ELF-1 (cell line): ENCODE results near the gene ENOX1.

ENCODE experiments used
- DNase-seq: peaks from one replicate; pipeline ENCODE4 v3.0.0-alpha.2; 2016; ENCODE audit warnings: low read depth, low spot score

The ENOX1 gene

DNA sequence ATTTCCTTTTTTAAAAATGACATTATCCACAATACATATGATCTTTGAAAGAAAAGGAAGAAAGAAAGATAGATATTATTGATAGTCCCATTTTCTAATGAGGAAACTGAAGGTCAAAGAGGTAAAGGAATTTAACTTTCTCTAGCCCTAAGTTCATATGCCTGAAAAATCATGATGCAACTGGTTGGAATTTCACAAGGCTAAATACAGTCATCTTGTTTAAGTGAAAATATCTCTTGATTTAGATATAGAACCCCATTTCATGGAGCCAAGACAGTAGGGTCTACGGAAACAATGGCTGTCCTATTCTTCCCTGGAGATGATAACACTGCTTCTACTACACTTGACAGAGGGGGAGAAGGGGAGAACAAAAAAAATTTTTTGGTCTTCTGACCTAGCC lies 397.2 kb downstream of the ENOX1 start:
- DNase-seq: no peak

DNA sequence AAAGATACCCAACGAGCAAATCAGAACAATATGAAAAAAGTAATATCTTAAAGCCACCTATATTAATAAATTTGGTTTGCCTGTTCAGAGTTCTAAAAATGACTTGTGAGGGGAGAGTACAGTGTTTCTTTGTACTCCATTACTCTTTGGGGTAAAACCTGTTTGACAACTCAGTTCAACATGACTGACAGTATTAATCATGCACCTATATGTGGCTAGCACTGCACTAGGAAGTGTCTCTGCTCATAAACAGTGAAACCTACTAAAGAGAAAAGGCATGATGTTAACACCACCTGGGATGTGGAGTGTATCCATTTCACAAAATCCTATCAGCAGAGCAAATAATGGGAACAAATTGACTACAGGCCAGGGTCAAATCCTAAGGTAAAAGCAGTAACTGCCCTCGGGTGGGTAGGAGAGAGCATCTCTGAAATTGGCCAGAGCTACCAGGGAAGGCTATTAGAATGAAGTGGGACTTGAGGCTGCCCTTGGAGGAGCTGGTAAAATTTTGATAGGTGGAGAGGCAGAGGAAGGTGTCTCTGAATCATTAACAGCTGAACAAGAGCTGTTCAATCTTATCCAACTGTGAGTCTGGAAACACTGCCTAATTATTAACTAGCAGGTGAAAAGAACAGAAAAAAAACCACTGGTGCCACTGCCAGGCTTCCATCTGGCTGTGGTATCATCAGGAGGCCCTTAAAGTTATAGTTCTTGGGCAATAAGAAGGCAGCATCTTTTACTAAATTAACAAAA lies 398.3 kb downstream of the ENOX1 start:
- DNase-seq: no peak

DNA sequence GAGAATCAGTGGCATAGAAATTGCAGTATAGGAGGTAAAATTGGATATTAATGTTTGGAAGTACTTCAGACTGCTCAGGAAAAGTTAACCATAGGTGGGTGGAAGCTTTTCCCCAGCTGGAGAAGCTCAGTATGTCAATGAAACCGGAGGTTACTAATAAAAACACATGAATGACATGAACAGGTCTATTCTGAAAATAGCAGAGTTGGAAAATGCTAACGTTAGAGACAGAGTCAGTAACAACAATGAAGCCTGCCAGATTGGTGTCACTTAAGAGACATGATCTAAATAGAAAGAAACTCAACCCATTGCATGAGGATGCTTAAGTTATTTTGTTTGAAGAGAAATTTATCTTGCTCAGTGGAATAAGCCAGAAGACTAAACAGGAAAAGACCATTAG lies 398.9 kb downstream of the ENOX1 start:
- DNase-seq: no peak

GRCh38 chr13:43383498-43384165 lies 403.1 kb downstream of the ENOX1 start:
- no peak for DNase-seq

- DNase-seq: no peak
These were observed 407.0 kb downstream of the ENOX1 start for GRCh38 chr13:43379738-43380137.

DNA sequence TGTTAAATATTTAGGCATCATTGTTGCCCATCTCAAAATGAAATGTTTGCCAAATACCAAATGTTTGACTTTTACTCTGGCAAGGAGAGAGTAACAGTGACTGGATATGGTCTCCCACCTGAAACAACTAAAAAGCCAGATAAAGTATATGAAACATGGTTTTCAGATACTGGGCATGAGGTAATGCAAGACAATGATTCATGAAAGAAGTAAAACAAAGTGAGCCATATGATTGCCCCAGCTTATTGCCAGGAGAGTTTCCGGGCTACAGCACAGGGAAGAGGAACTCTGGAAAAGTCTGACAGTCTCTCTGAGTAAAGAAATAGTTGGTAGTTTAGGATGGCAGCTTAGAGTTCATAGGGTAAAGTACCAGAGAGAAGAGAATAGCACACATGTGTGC lies 408.8 kb downstream of the ENOX1 start:
- DNase-seq: no peak

GRCh38 chr13:43377149-43377548 lies 409.6 kb downstream of the ENOX1 start:
- DNase-seq: no peak

DNA sequence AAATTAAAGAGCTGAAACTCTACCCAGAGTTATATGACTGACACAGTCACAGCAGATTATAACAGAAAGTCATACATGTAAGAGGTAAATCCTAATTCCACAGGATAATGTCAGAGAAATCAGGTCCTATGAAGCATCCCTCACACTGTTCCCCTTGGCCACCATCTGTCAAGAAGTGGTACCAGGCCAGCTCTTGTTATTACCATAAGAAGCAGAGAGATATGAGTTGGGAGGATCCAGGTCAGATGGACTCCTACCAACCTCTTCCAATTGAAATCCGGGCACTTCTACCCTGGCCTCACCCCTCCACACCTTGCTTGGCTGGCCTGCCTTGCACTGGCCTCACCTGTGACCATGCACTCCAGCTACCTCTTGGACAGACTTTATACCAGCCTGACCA lies 410.2 kb downstream of the ENOX1 start:
- no peak for DNase-seq

DNA sequence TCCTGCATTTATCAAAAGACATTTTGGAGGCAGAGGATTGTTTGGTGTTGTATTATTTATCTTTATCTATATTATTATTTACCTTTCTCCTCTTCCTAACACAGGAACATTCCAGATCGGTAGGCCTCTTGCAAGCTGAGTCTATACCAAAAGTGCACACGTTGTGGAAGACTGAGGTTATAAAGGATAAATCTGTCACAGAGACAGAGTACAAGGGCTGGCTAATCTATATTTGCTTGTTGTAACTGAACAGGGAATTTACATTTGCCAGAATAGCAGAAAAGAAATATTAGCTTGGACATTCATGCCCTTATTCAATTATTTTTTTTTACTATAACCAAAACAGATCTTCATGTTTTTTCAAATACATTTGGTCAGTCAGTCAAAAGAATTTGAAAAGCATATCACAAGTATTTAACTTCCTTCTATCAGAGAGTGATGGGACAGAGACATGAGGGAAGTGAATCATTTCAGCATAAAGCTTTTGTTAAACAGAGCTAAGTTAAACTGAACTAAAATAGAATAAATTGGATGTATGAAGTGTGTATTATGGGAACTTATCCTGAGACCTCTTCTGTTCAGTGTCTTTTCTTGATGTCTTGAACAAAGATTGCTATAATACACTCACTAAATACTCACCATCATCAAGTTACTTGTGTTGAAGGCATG lies 410.8 kb downstream of the ENOX1 start:
- DNase-seq: no peak

DNA sequence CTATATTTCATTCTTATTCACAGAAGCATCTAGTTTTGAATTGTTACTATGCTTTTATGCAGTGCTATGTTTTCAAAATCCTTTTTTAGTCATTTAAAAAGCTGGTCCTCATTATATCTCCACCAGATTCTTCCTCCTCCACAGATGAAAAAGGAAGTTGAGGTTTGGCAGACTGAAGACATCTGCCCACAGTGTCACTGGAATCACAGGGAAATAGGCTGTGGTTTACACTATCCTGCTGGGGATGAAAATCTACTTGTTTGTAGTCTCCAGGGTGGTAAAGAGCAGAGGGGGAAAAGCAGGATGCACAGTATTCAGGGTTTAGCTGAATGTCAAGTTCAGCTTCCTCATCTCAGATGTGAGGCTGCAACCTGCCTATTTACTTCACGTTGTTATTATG lies 412.2 kb downstream of the ENOX1 start:
- DNase-seq: no peak

DNA sequence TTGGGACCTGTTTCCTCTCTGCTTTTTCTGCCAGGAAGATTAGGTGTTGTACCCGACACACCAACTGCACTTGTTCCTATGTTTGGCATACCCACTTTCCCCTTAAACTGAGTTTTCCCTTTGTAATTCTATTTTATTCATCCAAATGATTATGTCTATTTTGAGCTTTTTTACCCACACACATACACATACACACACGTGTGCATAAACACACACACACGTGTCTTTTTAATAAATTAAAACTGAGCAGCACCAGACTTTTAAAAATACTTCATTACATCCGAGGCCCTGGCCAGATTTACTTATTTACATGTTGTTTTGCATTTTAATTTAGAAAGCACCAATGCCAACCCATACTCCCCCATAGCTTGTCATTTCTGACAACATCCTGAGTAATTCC lies 413.4 kb downstream of the ENOX1 start:
- no peak for DNase-seq

DNA sequence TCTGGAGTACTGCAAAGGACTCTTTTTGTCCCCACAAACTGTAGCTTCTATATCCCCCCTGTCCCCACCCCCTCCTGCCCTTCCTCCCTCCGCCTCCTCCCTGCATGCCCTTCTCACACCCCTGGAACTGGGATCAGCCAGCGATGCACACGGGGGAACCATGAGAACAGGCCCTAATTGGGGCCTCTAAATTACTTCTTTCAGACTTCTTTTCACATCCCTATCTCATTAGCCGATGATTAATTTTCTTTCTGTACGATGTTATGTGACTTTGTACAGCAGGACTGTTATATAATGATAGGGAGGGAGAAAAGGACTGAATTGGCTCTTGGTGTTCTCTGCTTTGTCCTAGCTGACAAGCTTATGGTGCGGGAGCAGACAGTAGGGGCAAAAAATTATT lies 415.9 kb downstream of the ENOX1 start:
- DNase-seq: no peak

- no peak for DNase-seq
These were observed 417.5 kb downstream of the ENOX1 start for GRCh38 chr13:43369319-43369718.

DNA sequence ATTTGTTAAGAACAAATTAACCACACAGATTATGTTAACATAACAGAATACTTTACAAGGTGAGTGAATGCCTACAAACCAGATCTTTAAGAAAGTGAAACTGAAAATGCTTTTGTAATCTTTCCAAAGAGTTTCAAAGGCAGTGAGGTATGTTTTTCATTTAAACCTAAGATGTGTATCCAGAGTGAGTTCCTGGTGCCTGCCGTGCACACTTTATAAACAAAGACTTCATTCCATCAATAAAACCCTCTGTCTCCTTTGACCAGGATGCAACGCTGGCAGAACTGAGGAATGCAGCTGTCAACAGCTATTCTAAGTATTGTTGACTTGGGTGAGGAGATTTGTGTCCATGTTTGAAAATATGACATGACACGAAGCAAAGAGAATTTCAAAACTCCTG lies 418.8 kb downstream of the ENOX1 start:
- DNase-seq: no peak

DNA sequence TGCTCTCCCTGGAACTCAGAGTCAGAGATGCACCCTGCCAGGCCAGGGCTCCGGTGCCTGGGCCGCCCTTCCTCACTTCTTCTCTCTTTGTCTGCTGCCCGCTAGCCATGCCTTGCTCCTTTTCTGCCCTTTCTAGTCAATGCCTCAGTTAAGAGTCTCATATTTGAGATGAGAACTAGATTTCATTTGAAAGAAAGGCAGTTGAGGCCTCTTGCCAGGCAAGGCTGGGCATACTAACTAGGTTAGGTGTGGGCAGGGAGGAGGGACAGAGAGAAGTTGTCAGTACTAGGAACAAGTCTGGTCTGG lies 421.8 kb downstream of the ENOX1 start:
- no peak for DNase-seq

DNA sequence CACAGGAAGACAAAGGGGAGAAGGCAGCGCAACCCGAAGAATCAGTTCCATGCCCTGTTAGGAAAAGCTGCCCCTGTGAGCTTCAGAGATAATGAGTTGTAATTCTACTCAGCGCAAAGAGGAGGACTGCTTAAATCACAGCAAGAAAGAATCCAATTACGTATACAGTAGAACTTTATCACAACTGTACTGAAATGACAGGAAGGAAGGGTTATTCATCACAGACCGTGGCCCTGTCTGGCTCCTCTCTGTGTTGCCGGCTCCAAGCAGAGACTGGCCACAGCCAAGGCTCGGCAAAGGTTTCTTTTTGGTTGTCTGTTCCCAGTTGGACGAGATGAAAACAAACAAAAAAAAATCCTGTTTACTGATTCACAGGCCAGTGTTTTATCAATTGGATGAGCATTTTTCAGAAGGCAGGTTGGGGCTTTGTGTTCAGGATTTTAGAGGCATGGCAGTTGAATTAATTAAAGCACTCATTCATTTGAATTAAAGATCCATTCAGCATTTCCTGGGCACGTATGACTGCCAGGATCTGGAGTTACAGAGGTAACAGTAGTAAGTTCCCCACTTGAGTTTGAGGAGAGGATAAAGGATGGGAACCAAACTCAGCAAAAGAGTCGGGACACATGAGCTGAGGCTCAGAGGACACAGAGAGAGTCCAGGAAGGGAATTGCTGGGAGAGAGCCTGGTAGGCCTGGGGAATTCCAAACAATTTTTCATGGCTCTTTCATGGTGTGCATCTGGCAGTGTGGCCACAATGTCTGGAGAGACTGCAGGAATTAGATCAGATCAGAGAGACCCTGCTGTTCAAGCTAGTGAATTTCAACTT lies 422.3 kb downstream of the ENOX1 start:
- peak; percentile 34 for DNase-seq

GRCh38 chr13:43363156-43363953 lies 423.4 kb downstream of the ENOX1 start:
- no peak for DNase-seq

- DNase-seq: no peak
These were observed 424.2 kb downstream of the ENOX1 start for GRCh38 chr13:43362556-43362955.

DNA sequence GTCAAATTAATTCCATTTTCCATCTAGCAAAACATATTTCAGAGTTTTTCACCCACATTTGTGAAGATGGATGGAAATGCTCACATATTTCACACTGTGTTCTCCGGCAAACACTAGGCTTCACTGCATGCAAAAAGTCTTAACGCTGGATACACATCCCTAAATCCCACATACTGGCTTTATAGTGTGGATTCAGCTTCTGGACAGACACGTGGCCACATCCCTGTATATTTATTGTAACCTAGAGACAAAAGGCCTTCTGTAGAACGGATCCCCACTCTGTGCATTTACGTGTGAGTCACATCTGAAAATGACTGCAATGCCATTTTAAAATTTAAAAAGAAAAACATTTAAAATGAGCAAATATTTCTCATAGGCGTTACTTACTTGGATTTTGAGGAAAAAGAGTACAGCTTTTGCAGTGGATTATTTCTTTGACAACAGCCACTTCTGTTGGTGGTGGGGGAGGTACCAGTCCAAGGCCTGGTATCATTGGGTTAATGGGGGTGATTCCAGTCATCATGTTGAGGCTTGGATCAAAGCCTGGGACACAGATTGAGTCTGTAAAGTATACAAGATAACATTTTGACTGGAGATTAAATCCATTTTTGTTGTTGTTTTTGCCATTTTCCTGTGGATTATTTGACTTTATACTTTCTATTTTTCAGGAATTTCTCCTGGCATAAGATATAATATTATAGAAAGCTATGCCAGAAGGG lies 425.7 kb downstream of the ENOX1 start:
- DNase-seq: no peak

- no peak for DNase-seq
These were observed 426.6 kb downstream of the ENOX1 start for GRCh38 chr13:43360171-43360570.

DNA sequence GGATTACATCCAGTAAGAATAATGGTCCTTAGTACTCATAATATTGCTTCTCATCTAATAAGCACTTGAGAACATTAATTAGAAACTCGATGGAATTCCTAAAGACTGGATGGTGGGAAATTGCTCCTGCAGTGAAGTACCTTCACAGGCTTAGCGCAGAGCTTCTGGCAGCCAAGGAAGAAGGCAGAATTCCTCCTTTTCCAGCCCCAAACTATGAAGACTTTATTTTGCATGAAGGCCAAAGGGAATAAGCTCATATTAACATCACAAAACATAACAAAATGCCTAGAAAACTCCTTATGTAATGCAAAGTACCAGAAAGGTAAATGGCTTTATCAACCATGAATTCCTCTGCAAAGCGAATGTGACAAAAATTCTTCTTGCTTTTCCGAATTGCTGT lies 427.2 kb downstream of the ENOX1 start:
- DNase-seq: no peak
